GM18951 (cell line): Measurements from ENCODE around the gene TMBIM1.

Experiments used
- POLR2A ChIP-seq: IDR thresholded peaks from 4 replicates; pipeline ENCODE4 v1.6.1; 2011; ENCODE audit warnings: mild to moderate bottlenecking; ENCODE audit not compliant: insufficient read length, insufficient read depth; ENCODE audit errors: extremely low read depth
- in situ Hi-C: fragments of 300-500 bp; cut with MboI; formaldehyde crosslinking; loops from one replicate; pipeline ENCODE4 v1.12.0; 2022; ENCODE audit warnings: low sequenced_read_pairs, mixed read lengths, inconsistent platforms; ENCODE audit not compliant: unreplicated experiment

The TMBIM1 gene

DNA sequence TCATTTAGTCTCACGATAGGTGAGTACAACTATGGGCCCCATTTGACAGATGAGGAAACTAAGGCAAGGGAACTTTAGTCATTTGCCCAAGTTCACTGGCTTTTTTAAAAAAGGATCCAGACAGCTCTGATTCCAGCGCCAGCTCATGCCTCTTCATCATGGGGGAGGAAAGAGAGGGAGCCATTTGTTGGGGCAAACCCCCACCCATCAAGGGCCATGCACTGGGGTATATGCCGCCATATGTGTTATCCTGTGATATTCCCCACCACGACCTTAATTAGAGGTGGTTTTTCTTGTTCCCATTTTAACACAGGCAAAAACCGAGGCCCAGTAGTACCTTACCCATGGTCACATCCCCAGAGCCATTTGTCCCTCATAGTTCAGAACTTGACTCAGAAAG lies 32.1 kb downstream of the TMBIM1 start:
- no peak for TF ChIP-seq POLR2A
- in situ Hi-C loops, result no loop called here

DNA sequence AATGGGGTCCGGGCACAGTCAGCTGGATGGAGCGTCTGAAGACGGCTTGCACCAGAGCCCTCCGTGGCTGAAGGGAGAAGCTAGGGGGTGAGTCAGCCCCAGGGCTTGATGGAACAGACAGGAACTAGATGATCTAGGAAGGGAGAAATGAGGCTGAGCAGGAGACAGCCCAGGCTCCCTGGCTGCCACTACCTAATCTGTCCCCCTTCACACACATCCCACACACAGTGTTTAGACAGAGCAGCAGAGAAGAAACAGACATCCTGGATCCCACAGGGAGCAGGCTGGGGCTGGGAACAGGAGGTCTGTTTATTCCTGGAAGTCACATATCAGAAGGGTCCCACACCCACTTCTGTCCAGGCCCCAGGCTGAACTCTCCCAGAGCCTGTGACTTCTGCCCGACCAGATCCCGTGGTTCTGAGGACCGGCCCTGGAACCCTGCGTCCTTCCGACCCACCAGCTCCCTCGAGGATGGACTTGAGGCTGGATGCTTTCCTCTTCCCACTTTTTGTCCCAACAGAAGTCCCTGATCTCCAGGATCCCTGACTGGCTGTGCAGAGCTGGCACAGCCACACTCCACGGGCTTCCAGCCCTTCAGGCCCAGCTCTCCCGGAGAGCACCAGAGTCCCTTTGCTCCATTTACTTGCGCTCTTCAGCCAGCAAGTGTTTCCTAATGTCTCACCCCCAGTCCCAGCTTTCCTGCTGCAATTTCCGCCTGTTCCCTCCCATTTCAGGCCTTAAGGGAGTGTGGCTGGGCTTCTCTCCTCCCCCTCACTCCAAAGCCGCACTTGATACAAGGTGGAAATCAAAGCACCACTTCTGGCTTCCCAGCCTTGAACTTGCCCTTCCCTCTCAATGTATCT lies 33.0 kb downstream of the TMBIM1 start:
- peak; percentile 4 for TF ChIP-seq POLR2A
- in situ Hi-C loops, result no loop called here

DNA sequence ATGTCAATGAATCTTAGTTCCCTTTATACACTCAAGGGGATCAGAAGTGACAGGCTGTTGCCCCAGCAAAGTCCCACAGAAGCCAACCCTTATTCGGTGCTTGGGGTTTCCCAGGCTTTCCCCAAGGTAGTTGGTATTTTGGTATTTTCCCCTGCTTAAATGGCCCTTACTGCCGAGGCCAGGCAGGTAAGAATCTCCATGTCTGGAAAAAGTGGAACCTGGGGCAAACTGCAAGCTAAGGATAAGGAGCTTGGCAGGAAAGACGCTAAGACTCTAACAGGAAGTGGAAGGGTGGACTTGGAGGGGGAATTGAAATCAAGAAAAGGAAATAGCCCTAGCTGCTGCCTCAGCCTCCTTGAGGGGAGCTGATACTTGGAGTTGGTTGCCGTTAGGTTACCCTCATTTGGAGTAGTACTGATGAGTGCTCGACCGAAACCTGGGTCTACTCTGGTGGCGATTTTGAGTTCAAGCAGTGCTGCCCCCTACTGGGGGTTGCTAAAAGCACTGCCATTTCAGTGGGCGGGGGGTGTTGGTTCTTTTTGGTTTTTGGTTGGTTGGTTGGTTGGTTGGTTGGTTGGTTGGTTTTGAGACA lies 34.8 kb downstream of the TMBIM1 start:
- TF ChIP-seq POLR2A, result no peak
- in situ Hi-C loops, result no loop called here

DNA sequence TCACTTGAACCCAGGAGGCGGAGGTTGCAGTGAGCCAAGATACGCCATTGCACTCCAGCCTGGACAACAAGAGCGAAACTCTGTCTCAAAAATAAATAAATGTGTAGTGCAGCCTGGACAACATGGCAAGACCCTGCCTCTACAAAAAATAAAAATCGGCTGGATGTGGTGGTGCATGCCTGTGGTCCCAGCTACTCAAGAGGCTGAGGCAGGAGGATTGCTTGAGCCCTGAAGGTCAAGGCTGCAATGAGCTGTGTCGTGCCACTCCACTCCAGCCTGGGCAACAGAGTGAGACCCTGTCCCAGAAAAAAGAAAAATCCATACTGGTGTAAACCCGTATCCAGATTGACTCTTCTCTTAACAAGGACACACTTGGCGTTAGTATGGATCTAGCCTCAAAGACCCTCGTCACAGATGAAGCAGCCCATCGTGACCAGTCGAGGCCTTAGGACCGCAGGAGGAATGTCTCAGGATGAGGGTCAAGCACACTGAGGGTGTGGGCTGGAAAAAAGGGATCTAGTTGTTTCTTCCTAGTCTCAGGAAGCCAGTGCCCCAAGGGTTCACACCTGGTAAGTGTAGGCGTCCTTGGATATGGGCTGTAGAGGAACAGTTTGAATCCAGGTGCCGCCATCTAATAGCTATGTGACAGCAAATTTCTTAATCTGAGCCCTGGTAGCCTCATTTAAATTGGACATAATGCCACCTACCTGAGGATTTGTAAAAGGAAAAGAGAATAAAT lies 35.5 kb downstream of the TMBIM1 start:
- TF ChIP-seq POLR2A, result no peak
- in situ Hi-C loops, result no loop called here

DNA sequence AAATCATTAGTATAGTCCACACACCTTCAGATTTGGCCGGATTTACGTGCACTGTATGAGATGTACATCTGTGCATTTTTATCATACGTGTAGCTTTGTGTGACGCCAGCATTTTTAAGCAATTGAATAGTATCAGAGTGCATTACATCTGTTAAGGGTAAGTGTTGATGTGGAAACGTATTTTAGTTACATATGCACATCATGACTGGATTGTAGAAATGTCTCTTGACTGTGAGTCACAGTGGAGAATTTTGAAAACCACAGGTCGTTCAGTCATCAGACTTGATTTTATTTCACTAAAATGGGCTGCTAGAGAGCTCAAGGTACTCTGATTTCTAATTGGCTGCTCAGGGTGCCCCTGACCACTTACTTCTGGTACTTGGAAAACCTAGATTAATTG lies 36.9 kb downstream of the TMBIM1 start:
- in situ Hi-C loops, result no loop called here

DNA sequence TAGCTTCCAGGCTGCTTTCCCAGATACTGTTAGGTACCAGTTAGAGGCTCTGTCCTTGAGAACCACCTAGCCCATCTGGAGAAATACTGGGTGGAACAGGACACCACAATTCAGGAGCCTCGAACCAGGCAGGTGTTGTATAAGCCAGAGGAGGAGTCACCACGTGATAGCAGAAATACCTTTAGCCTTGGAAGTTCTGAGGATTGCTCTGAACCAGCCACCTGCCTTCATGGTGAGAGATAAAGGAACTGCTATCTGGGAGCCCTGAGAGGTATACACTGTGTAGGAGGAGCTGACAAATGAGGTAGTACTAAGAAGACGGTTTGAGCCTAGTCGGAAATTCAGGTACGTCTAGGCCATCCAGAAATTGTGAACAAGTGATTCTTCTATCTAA lies 39.1 kb downstream of the TMBIM1 start:
- in situ Hi-C loops, result no loop called here
- TF ChIP-seq POLR2A, result no peak

More for the DNA sequence above, 36.9 kb downstream of the TMBIM1 start:
- no peak for TF ChIP-seq POLR2A

DNA sequence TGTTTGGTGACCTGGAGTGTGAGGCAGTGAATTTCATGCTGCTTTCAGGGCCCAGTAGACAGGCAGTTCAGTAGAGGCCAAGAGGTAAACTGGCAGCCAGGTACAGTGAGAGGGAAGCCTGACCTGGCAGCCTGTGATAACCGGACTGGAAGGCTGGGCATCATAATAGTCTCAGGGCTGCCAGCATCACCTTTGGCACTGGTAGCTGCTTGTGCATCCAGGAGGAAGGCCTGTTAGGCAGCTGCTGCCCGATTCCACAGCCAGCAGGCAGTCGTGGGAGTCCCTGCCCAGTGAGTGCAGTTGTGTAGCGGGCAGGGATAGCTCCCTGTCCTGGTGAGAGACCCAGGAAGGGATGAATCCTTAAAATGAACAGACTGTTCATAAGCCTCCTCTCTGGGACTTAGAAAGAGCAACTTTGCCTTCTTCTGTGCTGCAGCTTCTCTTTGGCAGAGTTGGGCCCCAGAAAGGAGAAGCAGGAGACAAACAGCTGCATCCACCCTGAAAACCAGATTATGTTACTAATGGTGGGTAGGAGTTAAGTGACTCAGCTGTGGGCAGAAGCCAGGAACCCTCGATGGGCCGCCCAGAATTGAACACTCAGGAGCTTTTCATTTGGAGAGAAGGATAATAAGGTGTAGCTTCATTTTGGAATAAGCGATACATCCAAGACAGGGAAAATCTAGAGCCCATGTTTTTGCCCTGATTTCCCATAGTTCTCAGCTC lies 39.6 kb downstream of the TMBIM1 start:
- no peak for TF ChIP-seq POLR2A
- in situ Hi-C loops, result no loop called here

DNA sequence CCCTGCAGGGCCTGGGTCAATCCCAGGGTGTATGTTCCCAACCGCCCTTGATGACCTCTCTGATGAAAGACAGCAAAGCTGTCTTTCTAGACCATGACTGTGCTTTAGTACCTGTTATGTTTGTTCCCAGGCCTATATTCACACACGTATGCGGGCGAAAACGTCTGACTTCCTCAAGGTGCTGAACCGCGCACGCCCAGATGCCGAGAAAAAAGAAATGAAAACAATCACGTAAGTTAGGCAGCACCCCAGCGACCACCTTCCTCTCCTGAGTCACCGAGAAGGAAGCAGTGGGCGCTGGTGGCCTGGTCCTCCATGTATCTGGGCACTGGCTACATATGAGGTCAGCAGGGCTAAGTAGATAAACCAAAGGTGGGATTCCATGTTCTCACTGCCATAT lies 42.6 kb downstream of the TMBIM1 start:
- no peak for TF ChIP-seq POLR2A
- in situ Hi-C loops, result no loop called here

DNA sequence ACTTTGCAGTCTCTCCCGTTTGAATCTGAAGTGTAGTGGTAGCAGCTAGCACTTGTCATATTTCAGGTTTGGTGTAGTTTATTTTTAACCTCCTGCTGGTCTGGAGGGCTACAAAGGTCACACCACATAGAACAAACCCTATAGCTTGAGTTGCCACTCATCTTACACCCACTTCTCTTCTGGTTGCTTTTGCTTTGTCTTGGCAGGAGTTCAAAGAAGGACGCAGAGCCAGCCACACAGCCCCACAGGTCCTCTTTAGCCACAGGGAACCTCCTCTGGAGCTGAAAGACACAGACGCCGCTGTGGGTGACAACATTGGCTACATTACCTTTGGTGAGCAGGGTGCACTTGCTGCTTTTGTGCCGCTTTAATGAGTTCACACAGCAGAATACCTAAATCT lies 47.1 kb downstream of the TMBIM1 start:
- no peak for TF ChIP-seq POLR2A
- in situ Hi-C loops, result no loop called here

DNA sequence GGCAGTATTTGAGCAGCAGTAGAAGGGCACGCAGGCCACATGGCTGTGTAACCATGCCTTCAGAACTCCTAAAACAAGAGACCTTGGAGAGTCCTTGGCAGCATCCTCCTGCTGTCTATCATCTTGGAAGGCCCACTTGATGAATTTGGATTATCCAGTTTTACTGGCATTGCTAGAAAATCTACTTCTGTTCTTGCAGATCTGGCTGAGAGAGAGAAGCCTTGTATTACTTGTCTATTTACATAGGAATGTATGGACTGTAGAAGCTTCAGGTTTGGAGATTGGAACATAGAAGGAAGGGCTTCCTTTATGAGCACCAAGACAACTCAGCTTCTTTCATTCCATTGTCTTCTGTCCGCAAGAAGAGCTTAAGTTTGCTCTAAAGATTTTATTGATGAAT lies 47.6 kb downstream of the TMBIM1 start:
- no peak for TF ChIP-seq POLR2A
- in situ Hi-C loops, result no loop called here

DNA sequence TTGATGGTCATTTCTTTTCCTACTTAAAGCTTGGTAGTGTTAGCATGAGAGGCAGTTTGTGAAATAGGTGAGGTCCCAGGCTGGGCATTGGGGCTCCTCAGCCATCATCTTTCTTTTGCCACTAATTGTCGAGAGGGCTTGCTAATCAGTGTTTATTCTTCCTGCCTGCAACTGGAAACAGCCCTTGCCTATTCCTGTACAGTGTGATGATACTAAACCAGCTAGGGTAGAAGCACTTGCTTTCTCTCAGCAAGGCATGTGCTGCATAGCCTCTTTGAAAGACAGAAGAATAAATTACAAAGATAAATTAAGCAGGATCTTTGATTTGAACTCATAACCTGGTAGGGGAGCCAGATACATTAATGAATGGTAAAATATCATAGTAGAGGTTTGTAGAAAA lies 48.1 kb downstream of the TMBIM1 start:
- no peak for TF ChIP-seq POLR2A
- in situ Hi-C loops, result no loop called here

DNA sequence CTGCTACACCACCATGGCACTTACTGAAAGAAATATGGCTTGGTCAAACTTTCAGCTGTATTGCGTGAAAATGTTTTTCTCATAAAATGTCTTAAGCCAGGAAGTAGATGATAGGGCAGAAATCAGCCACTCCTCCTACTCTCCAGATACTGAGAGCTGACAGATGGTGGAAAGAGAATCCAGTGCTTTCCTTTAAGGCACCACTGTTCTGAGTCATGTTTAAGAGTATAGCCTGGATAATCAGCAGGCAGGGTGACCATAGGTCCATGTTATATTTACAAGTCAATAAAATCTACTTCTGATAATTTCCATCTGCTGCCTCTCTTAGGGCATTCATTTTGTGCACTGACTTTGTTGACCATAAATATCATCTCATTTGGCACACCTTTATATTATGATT lies 53.4 kb downstream of the TMBIM1 start:
- in situ Hi-C loops, result no loop called here
- TF ChIP-seq POLR2A, result no peak

DNA sequence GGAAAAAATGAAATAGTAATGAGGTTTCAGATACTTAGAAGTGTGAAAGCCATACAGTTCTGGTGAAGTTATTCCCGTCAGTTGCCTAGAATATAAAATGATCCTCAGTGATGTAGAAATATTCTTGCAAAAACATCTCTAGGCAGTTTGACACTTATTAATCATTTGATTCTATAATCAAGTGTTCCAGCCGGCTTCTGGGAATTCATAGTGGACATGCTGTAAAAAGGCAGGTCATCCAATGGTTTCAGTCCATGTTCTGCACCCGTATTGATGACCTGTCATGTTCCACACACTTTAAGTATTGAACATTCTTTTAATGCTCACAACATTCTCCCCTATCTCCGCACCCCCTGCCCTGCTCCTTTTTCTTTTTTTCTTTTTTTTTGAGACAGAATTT lies 55.5 kb downstream of the TMBIM1 start:
- TF ChIP-seq POLR2A, result no peak
- in situ Hi-C loops, result no loop called here

DNA sequence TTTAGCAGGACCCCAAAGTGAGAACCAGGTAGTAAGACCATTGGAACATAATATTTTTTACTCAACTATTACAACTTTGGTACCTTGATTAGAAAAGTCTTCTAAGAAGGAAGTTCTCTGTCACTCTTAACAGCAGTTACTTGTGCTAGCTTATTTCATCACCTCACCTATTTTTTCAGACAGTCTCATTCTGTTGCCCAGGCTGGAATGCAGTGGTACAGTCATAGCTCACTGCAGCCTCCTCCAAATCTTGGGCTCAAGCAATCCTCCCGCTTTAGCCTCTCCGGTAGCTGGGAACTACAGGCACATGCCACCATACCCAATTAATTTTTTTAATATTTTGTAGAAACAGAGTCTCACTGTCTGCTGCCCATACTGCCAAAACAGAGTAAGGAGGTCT lies 57.3 kb downstream of the TMBIM1 start:
- in situ Hi-C loops, result no loop called here
- TF ChIP-seq POLR2A, result no peak

DNA sequence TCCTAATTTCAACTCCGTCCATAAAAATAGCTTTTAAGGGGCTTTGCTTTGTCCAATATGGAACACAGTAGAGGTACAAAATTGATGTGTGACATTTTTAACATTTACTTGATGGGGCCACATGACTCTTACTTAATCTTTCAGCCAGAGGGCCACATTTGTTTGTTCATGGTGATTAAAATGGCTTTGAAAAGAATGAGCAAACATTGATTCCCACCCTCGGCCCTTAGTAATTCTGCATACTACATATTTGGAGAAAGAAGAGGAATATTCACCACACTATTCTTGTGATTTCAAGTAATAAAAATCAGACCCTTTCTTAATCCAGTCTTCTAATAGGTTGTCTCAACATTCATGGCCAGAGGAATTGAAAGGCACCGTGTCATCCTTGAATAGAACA lies 57.8 kb downstream of the TMBIM1 start:
- TF ChIP-seq POLR2A, result no peak
- in situ Hi-C loops, result no loop called here
